Stimulated activated naive CD8-positive, alpha-beta T cell treated with anti-CD3 and anti-CD28 coated beads, Interleukin-15, amount 100 ng/mL, for 72 hours (primary cell): ENCODE measurements around the gene ADCY4.

Experiments used
- ATAC-seq: fragments of 150-1000 bp; cut with Tn5 transposase; 2 replicates; pipeline ENCODE4 v1.10.0; 2021; ENCODE audit warnings: mild to moderate bottlenecking, moderate library complexity
- DNase-seq, 2 donors: peaks; one replicate each; pipeline ENCODE4 v3.0.0; 2021 to 2022
- H3K27ac Mint-ChIP-seq, 2 donors: one replicate each; pipeline ENCODE4 v1.8.0; 2022; ENCODE audit warnings: mild to moderate bottlenecking in 2 of 2, mixed read lengths in 2 of 2, moderate library complexity in 2 of 2
- H3K27me3 Mint-ChIP-seq: one replicate; pipeline ENCODE4 v1.8.0; 2022; ENCODE audit warnings: mixed read lengths
- H3K4me1 Mint-ChIP-seq: one replicate; pipeline ENCODE4 v1.8.0; 2022; ENCODE audit warnings: mild to moderate bottlenecking, mixed read lengths
- H3K4me3 Mint-ChIP-seq, 2 donors: one replicate each; pipeline ENCODE4 v1.8.0; 2022; ENCODE audit warnings: mild to moderate bottlenecking in 2 of 2, mixed read lengths in 2 of 2, moderate library complexity in 1 of 2
- H3K9me3 Mint-ChIP-seq, 2 donors: one replicate each; pipeline ENCODE4 v1.8.0; 2022; ENCODE audit warnings: mixed read lengths in 2 of 2

Gene ADCY4

GRCh38 chr14:24286996-24287395 is 47.9 kb downstream of the ADCY4 start:
- H3K27me3 Mint-ChIP-seq, result no peaks in the 10 kb centered on the region
- no peak for DNase-seq
- no peak for ATAC-seq
- no peak overlapping the region for H3K27ac Mint-ChIP-seq
- H3K4me3 Mint-ChIP-seq, result no peak overlapping the region
- H3K9me3 Mint-ChIP-seq, result no peaks in the 10 kb centered on the region
- peaks cover 59% of the 10 kb centered on the region for H3K4me1 Mint-ChIP-seq

DNA sequence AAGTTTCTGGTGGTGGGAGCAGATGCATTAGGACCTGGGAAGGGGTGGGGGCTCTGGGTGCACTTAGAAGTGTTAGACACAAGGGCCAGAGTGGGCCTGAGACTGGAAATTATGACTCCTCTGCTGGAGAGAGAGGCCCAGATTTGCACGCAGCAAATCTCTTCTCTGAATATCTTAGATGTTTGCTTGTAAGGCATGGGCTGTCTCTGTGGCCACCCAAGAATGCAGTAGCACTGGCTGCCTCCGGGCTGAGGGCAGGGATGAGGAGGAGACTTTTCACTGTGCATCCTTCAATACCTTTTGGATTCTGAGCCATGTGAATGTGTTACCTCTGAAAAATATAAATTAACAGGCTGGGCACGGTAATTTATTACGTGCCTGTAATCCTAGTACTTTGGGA is 49.5 kb downstream of the ADCY4 start:
- Mint-ChIP-seq H3K27me3 (no peaks in the 10 kb centered on the region), H3K4me1 (peaks cover 48% of the 10 kb centered on the region), H3K4me3 (no peak overlapping the region), H3K9me3 (no peaks in the 10 kb centered on the region), H3K27ac (peak overlapping the region in 1 of 2 donors; percentile 27)
- no peak for DNase-seq
- ATAC-seq, result no peak

DNA sequence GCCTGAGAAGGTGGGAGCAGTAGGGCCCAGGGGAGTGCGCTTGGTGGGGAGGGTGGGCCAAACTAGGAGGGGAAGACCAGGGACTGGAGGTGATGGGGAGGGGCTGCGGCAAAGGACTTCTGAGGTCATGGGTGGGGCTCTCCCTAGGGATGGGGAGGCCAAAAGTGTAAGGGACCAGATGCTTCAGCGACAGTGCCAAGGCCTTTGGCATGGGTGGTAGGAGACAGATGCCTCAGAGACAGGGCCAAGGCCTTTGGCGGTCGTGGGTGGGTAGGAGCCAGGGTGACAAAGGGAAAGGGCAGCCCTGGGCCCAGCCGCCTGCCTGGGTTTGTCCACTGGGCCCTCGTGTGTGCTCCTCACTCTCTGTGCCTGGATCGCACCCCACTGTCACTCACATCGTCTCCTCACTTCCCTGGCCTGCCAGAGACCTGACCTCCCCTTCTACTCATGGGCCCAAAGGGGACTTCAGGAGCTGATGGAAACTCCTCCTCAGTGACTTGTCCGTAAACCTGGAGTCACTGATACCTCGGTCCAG is 50.3 kb downstream of the ADCY4 start:
- DNase-seq (no peak), ATAC-seq (no peak)
- Mint-ChIP-seq H3K27me3 (no peaks in the 10 kb centered on the region), H3K9me3 (no peaks in the 10 kb centered on the region), H3K4me1 (peaks cover 48% of the 10 kb centered on the region), H3K27ac (peak overlapping the region in 1 of 2 donors; percentile 72), H3K4me3 (no peak overlapping the region)

- Mint-ChIP-seq H3K27me3 (no peaks in the 10 kb centered on the region), H3K9me3 (no peaks in the 10 kb centered on the region), H3K4me3 (no peak overlapping the region), H3K4me1 (peaks cover 48% of the 10 kb centered on the region), H3K27ac (no peak overlapping the region)
- ATAC-seq (no peak), DNase-seq (no peak)
These were observed 50.9 kb downstream of the ADCY4 start for GRCh38 chr14:24283796-24284460.

DNA sequence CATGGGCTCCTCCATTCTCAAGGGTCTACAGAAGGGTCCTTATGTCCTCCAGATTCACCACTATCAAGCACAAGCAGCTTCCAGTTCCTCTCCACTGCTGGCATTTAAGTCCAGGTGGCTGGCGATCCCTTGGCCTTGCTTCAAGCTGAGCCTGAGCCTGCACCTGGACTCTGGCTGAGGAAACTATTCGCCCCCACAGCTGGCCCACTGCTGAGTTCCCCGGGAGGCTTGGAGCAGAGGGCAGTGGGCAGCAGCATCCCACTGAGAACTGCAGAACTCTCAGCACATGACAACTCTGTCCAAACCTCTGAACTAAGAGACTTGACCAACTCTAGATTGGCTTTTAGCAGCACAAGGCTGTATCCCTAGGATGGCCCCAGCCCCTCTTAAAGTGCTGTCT is 52.1 kb downstream of the ADCY4 start:
- H3K9me3 Mint-ChIP-seq, result peaks cover 0 to 6% of the 10 kb centered on the region in 2 donors
- no peak overlapping the region for H3K4me3 Mint-ChIP-seq
- H3K27me3 Mint-ChIP-seq, result no peaks in the 10 kb centered on the region
- DNase-seq (no peak), ATAC-seq (no peak)
- peaks cover 52% of the 10 kb centered on the region for H3K4me1 Mint-ChIP-seq
- no peak overlapping the region for H3K27ac Mint-ChIP-seq

- DNase-seq (no peak), ATAC-seq (no peak)
- Mint-ChIP-seq H3K27ac (no peak overlapping the region), H3K4me3 (no peak overlapping the region), H3K9me3 (peaks cover 0 to 6% of the 10 kb centered on the region in 2 donors), H3K27me3 (no peaks in the 10 kb centered on the region), H3K4me1 (peaks cover 54% of the 10 kb centered on the region)
These were observed 53.2 kb downstream of the ADCY4 start for GRCh38 chr14:24281636-24282035.

DNA sequence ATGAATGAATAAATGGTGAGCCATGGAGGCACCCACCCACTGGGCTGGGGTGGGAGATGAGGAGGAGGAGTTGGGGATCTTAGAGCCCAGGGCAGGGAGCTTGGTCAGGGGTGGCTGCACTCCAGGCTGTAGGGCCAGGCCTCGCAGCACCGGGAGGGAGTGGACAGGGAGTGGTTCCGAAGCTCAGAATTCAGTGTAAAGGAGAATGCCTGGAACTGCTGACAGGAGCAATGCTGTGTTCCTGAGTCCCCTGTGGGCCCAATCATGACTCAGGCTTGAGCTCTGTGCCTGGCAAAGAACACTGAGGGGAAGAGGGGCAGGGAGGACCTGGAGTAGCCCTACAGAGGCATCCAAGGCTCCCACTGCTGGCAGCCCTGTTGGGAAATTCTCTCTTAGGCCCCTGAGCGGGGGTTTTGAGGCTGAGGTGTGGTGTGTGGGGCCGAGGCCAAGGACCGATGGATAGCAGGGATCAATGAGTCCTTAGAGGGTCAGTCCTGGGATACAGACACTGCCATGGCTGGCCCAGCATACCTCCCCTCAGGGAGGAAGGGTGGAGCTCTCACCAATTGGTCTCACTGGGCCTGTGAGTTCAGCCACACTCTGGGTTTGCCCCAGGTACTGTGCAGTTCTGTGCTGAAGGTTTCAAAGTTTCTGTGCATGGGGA is 53.9 kb downstream of the ADCY4 start:
- ATAC-seq, result no peak
- Mint-ChIP-seq H3K27me3 (no peaks in the 10 kb centered on the region), H3K9me3 (peaks cover 0 to 6% of the 10 kb centered on the region in 2 donors), H3K27ac (peak overlapping the region; percentile 44 to 45), H3K4me1 (peaks cover 55% of the 10 kb centered on the region), H3K4me3 (no peak overlapping the region)
- DNase-seq, result no peak

DNA sequence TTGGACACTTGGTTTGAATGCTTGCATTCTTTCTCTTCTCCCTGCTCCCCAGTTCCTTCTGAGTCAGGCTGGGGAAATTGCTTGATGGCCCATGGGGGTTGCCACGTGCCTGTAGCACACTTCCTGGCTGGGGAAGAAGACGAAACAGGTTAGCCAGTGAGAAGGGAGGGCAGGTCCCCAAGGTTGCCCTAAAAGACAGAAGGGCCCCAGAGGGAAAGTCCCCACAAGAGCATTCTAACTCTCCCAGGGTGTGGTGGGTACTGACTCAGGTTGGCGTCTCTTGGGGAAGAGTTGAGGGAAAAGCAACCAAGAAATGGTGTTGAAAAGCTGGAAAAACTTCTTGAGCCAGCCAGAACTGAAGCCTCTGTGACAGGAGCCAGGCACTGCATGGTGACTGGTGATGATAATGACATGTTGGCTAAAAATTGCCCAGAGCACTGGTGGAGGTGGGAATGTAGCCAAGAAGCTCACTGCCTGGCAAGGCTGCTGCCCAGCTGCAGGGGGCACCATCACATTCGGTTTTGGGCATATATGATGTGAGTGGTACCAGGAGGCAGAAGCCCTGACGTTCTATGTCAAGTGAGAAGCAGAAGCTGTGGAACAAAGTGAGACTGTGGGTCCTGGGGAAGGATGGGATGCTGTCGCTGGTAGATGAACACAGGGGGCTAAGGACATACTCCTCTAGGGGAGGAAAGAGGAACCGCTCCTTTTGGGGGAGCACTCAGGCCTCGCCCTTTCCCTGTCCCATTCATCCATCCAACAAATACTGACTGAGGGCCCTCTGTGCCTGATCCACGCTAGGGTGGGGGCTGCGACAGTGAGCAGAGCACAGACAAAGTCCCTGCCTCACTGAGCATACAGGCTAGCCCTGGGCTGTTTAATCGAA is 55.3 kb downstream of the ADCY4 start:
- Mint-ChIP-seq H3K27me3 (no peaks in the 10 kb centered on the region), H3K4me3 (peak overlapping the region; percentile 66 to 69), H3K27ac (peak overlapping the region; percentile 14 to 76), H3K4me1 (peaks cover 56% of the 10 kb centered on the region), H3K9me3 (peaks cover 0 to 6% of the 10 kb centered on the region in 2 donors)
- DNase-seq (peak; percentile 39 to 70), ATAC-seq (peak; percentile 94)

- Mint-ChIP-seq H3K4me3 (peak overlapping the region; percentile 14 to 24), H3K9me3 (peaks cover 0 to 6% of the 10 kb centered on the region in 2 donors), H3K27ac (peak overlapping the region in 1 of 2 donors; percentile 71), H3K4me1 (peaks cover 65% of the 10 kb centered on the region), H3K27me3 (no peaks in the 10 kb centered on the region)
- DNase-seq, result no peak
- ATAC-seq, result no peak
These were observed 56.4 kb downstream of the ADCY4 start for GRCh38 chr14:24278424-24278823.

GRCh38 chr14:24277606-24278321 is 57.1 kb downstream of the ADCY4 start:
- Mint-ChIP-seq H3K4me1 (peaks cover 72% of the 10 kb centered on the region), H3K4me3 (peak overlapping the region in 1 of 2 donors; percentile 14), H3K27ac (peak overlapping the region in 1 of 2 donors; percentile 71), H3K9me3 (peaks cover 0 to 6% of the 10 kb centered on the region in 2 donors), H3K27me3 (no peaks in the 10 kb centered on the region)
- ATAC-seq (no peak), DNase-seq (no peak)

DNA sequence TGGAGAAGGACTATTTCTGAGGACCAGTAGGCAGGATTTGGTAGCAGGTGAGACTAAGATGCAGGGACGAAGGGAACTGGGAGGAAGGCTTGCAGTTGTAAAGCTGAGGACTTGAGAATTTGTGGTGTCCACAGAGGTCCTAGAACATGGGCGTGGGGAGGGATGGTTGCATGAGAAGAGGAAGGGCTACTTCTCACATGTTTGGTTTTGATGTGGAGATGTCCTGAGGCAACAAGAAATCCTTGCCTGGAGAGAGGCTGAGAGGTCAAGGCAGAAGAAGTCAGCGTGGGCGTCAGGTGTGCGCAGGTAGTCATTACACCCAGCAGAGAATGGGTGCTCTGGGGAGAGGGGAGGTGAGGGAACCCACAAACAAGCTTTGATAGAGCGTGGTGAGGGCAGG is 57.8 kb downstream of the ADCY4 start:
- Mint-ChIP-seq H3K4me1 (peaks cover 79% of the 10 kb centered on the region), H3K4me3 (no peak overlapping the region), H3K9me3 (peaks cover 0 to 6% of the 10 kb centered on the region in 2 donors), H3K27ac (peak overlapping the region; percentile 4 to 51), H3K27me3 (no peaks in the 10 kb centered on the region)
- no peak for ATAC-seq
- no peak for DNase-seq

- ATAC-seq (peak; percentile 61), DNase-seq (peak; percentile 46 to 76)
- peak overlapping the region; percentile 74 to 81 for H3K27ac Mint-ChIP-seq
- no peaks in the 10 kb centered on the region for H3K27me3 Mint-ChIP-seq
- H3K4me3 Mint-ChIP-seq, result peak overlapping the region; percentile 44 to 64
- peaks cover 0 to 6% of the 10 kb centered on the region in 2 donors for H3K9me3 Mint-ChIP-seq
- H3K4me1 Mint-ChIP-seq, result peaks cover 71% of the 10 kb centered on the region
These were observed 60.7 kb downstream of the ADCY4 start for GRCh38 chr14:24274101-24274543.

GRCh38 chr14:24273422-24273998 is 61.4 kb downstream of the ADCY4 start:
- H3K4me3 Mint-ChIP-seq, result peak overlapping the region; percentile 44 to 64
- no peak for ATAC-seq
- H3K4me1 Mint-ChIP-seq, result peaks cover 65% of the 10 kb centered on the region

DNA sequence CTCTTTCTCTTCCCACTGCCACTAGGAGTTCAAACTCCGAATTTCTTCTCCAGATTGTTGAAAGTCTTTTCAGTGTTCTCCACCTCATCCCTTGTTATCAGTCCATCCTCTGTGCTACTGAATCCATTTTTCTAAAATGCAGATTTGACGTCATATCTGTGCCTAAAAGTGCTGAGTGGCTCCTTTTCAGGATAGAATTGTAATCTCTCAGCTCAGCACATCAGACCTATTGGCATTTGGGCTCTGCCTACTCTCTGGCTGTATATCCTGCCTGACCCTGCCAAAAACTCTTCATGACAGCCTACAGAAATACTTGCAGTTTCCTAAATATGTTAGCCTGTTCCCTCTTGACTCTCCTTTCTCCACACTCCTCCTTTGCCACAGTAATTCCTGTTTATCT is 62.4 kb downstream of the ADCY4 start:
- ATAC-seq (no peak), DNase-seq (no peak)
- no peaks in the 10 kb centered on the region for H3K9me3 Mint-ChIP-seq
- no peaks in the 10 kb centered on the region for H3K27me3 Mint-ChIP-seq
- peak overlapping the region; percentile 32 to 87 for H3K4me3 Mint-ChIP-seq
- H3K4me1 Mint-ChIP-seq, result peaks cover 54% of the 10 kb centered on the region
- H3K27ac Mint-ChIP-seq, result peak overlapping the region in 1 of 2 donors; percentile 94

More at GRCh38 chr14:24273422-24273998, 61.4 kb downstream of the ADCY4 start:
- H3K9me3 Mint-ChIP-seq, result peaks cover 0 to 5% of the 10 kb centered on the region in 2 donors
- peak overlapping the region; percentile 74 to 81 for H3K27ac Mint-ChIP-seq
- no peaks in the 10 kb centered on the region for H3K27me3 Mint-ChIP-seq
- no peak for DNase-seq
